ENCODE measurements around the gene KCNV2. TPM values are rescaled to one million over a fixed set of nuclear protein-coding genes. Genes with fewer than 3 reads are reported as not detected.

KCNV2 gene
- total and polyA plus RNA-seq, 2 of the 13 experiments (the other 11 are each of a cell fraction or from before 2014, with no cell fraction given): not detected

DNA sequence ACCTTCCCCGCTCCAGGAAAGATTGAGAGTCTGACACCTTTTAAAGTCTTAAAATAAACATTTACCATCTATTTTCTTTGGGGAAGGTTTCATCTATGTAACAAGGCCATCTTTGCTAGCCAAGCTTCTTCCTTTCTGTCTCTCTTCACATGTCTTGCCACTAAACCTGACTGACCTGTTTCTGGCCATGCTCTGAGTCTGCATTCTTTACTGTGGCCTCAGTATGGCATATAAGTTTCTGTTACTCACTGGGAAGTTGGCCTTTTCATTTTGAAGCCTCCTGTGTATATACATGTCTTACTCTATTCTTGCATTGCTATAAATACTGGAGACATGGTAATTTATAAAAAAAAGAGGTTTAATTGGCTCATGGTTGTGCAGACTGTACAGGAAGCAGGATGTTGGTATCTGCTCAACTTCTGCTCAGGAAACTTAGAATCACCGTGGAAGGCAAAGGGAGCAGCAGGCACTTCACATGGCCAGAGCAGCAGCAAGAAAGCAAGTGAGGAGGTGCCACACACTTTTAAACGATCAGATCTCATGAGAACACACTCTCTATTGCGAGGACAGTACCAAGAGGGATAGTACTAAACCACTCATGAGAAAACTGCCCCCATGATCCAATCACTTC is 48.1 kb downstream of the KCNV2 start (continued):
- no peak for TF ChIP-seq ZNF749 (CRISPR knock-in tag; IDR thresholded peaks at IDR 0.05; ENCODE audit: borderline replicate concordance)
- TF ChIP-seq TMF1 (CRISPR knock-in tag; IDR thresholded peaks at IDR 0.05; ENCODE audit: low read depth): no peak
- TF ChIP-seq ZNF766 (CRISPR knock-in tag; IDR thresholded peaks at IDR 0.05; ENCODE audit: borderline replicate concordance): no peak

DNA sequence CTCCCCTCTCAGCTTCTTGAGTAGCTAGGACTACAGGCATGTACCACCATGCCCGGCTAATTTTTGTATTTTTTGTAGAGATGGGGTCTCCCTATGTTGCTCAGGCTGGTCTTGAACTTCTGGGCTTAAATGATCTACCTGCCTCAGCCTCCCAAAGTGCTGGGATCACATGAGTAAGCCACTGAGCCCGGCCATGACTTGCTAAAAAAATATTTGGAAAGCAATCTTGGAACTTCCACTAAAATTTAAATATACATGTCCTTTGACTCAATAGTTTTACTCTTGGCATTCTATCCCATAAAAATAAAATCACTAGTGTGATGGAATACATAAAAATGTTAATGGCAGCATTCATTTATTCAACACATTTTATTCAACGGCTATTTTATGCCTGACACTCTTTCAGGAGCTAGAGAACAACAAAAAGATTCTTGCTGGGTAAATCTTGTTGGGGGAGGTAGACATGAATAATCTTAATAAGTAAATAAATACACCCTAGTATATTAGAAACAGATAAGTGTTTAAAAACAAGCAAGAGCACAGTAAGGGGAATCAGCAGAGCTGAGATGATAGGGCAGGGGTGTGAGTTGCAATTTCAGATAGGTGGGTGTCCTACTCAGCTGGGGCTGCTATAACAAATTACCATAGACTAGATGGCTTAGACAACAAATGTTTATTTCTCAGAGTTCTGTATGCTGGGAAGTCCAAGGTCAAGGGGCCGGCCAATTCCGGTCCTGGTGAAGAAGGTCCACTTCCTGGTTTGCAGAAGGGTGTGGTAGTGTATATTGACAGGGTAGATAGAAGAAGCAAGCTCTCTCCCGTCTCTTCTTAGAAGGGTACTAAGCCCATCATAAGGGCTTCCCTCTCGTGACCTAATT is 50.7 kb downstream of the KCNV2 start:
- Histone ChIP-seq H3K9ac (ENCODE audit: insufficient read depth, low read depth, low read length) (no peak overlapping the region), H3K4me1 (ENCODE audit: insufficient read depth, low read length) (0 out of 2 replicates have a peak, but pooled peaks cover 6% of the 10 kb centered on the region), H4K20me1 (ENCODE audit: insufficient read depth, low read length) (no peaks in the 10 kb centered on the region), H2AFZ (ENCODE audit: low read length) (no peak overlapping the region), H3K4me3 (replicated peaks in 1 of 3; ENCODE audit: insufficient read depth in 1 of 3, low read depth in 2 of 3, low read length in 3 of 3) (no peak overlapping the region), H3K36me3 (replicated peaks in 1 of 2; ENCODE audit: control insufficient read depth in 1 of 2, insufficient read depth in 2 of 2, low read length in 2 of 2) (peaks cover 8 to 29% of the 10 kb centered on the region in 2 experiments; a peak in 4 of 5 replicates), H3K27me3 (ENCODE audit: control insufficient read depth in 1 of 2, insufficient read depth in 2 of 2, low read length in 2 of 2) (no peaks in the 10 kb centered on the region), H3K79me2 (ENCODE audit: insufficient read depth, low read length) (no peaks in the 10 kb centered on the region), H3K4me2 (ENCODE audit: low read depth, low read length) (no peak overlapping the region), H3K9me3 (ENCODE audit: low read length) (no peaks in the 10 kb centered on the region), H3K27ac (ENCODE audit: extremely low read length, insufficient read depth, low read length) (no peak overlapping the region)
- FAIRE-seq (no peak), ATAC-seq (no peak), DNase-seq (ENCODE audit: low spot score) (no peak)
- in situ Hi-C loops (cut with HindIII; ENCODE audit: extremely low pct_ligation_motif_present, low pct_unique_long_range_greater_than_20kb) (no loop called here), intact Hi-C loops (cut with micrococcal nuclease; ENCODE audit: unreplicated experiment) (no loop called here)
- 96% methylated on average over 5 of the region's 7 CpGs for WGBS (ENCODE audit: low lambda C conversion rate)
- CTCF ChIA-PET (ENCODE audit: low intra/inter-chr PET ratio, low total read pairs): no interaction called here
- no TSS peak for BruUV-seq (replicated peaks)
- POLR2A ChIA-PET: no interaction called here
- TF ChIP-seq ZFAT (CRISPR knock-in tag; conservative IDR thresholded peaks at IDR 0.05) (no peak), CHD4 (IDR thresholded peaks at IDR 0.05; ENCODE audit: borderline replicate concordance, low read length) (no peak), SMAD3 (CRISPR knock-in tag; IDR thresholded peaks at IDR 0.05) (no peak), GPN1 (CRISPR knock-in tag; IDR thresholded peaks at IDR 0.05; ENCODE audit: borderline replicate concordance) (no peak), RELA (CRISPR knock-in tag; IDR thresholded peaks at IDR 0.05) (no peak)
- TF ChIP-seq, protein P1, sequence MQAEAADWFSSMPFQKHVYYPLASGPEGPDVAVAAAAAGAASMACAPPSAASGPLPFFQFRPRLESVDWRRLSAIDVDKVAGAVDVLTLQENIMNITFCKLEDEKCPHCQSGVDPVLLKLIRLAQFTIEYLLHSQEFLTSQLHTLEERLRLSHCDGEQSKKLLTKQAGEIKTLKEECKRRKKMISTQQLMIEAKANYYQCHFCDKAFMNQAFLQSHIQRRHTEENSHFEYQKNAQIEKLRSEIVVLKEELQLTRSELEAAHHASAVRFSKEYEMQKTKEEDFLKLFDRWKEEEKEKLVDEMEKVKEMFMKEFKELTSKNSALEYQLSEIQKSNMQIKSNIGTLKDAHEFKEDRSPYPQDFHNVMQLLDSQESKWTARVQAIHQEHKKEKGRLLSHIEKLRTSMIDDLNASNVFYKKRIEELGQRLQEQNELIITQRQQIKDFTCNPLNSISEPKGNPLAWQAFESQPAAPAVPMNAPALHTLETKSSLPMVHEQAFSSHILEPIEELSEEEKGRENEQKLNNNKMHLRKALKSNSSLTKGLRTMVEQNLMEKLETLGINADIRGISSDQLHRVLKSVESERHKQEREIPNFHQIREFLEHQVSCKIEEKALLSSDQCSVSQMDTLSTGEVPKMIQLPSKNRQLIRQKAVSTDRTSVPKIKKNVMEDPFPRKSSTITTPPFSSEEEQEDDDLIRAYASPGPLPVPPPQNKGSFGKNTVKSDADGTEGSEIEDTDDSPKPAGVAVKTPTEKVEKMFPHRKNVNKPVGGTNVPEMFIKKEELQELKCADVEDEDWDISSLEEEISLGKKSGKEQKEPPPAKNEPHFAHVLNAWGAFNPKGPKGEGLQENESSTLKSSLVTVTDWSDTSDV (CRISPR knock-in tag; IDR thresholded peaks at IDR 0.05): no peak
- TF ChIP-seq, protein P2, sequence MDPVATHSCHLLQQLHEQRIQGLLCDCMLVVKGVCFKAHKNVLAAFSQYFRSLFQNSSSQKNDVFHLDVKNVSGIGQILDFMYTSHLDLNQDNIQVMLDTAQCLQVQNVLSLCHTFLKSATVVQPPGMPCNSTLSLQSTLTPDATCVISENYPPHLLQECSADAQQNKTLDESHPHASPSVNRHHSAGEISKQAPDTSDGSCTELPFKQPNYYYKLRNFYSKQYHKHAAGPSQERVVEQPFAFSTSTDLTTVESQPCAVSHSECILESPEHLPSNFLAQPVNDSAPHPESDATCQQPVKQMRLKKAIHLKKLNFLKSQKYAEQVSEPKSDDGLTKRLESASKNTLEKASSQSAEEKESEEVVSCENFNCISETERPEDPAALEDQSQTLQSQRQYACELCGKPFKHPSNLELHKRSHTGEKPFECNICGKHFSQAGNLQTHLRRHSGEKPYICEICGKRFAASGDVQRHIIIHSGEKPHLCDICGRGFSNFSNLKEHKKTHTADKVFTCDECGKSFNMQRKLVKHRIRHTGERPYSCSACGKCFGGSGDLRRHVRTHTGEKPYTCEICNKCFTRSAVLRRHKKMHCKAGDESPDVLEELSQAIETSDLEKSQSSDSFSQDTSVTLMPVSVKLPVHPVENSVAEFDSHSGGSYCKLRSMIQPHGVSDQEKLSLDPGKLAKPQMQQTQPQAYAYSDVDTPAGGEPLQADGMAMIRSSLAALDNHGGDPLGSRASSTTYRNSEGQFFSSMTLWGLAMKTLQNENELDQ (CRISPR knock-in tag; IDR thresholded peaks at IDR 0.05; ENCODE audit: borderline replicate concordance): no peak
- TF ChIP-seq, protein P3, sequence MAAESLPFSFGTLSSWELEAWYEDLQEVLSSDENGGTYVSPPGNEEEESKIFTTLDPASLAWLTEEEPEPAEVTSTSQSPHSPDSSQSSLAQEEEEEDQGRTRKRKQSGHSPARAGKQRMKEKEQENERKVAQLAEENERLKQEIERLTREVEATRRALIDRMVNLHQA (CRISPR knock-in tag; IDR thresholded peaks at IDR 0.05): no peak
